HepG2 (cell line): ENCODE measurements around the gene PDZRN4.

Source experiments
- ATF2 ChIP-seq: sonication (generic); formaldehyde crosslinking; IDR thresholded peaks from 2 replicates; pipeline ENCODE4 v1.4.0; 2020; ENCODE audit warnings: missing genetic modification reagents
- DDIT3 ChIP-seq: sonication (generic); formaldehyde crosslinking; IDR thresholded peaks from 2 replicates; pipeline ENCODE4 v1.4.0; 2020; ENCODE audit warnings: mild to moderate bottlenecking, missing genetic modification reagents
- EZH2 ChIP-seq: conservative IDR thresholded peaks from 2 replicates; pipeline ENCODE4 v1.6.1; 2012; ENCODE audit warnings: mild to moderate bottlenecking, low read depth, low read length, moderate library complexity
- KDM5A ChIP-seq: fragments of 200-600 bp; sonication (generic); IDR thresholded peaks from 2 replicates; pipeline ENCODE4 v1.7.0; 2018; ENCODE audit warnings: antibody characterized with exemption, mild to moderate bottlenecking, low read length, borderline replicate concordance
- MYC ChIP-seq: sonication (generic); formaldehyde crosslinking; IDR thresholded peaks from 2 replicates; pipeline ENCODE4 v1.9.0; 2021; ENCODE audit warnings: missing genetic modification reagents, borderline replicate concordance
- PHF8 ChIP-seq: sonication (generic); formaldehyde crosslinking; IDR thresholded peaks from 2 replicates; pipeline ENCODE4 v1.5.0; 2020; ENCODE audit warnings: missing genetic modification reagents
- POLR2A ChIP-seq, 2 experiments: IDR thresholded peaks; 2 replicates each; pipeline ENCODE4 v1.6.1; 2011; ENCODE audit warnings: low read depth in 2 of 2, low read length in 2 of 2, mild to moderate bottlenecking in 1 of 2, moderate library complexity in 1 of 2; ENCODE audit not compliant: insufficient read depth in 1 of 2
- SOX6 ChIP-seq, 2 experiments: fragments of 450-650 bp in 1 of 2; sonication (generic) in 1 of 2; formaldehyde crosslinking in 1 of 2; IDR thresholded peaks; 2 replicates each; pipeline versions ENCODE4 v1.4.0 to v1.6.1; 2017 to 2020; ENCODE audit warnings: antibody characterized with exemption in 1 of 2, mild to moderate bottlenecking in 1 of 2, missing genetic modification reagents in 1 of 2
- TCF7L2 ChIP-seq: IDR thresholded peaks from 2 replicates; pipeline ENCODE4 v1.6.1; 2011; ENCODE audit warnings: mild to moderate bottlenecking, low read depth, low read length, moderate library complexity
- THAP9 ChIP-seq: sonication (generic); formaldehyde crosslinking; IDR thresholded peaks from 2 replicates; pipeline ENCODE4; 2020; ENCODE audit warnings: missing genetic modification reagents, mild to moderate bottlenecking, borderline replicate concordance
- ZNF749 ChIP-seq: sonication (generic); formaldehyde crosslinking; IDR thresholded peaks from 2 replicates; pipeline ENCODE4 v1.8.0; 2022; ENCODE audit warnings: mild to moderate bottlenecking, missing genetic modification reagents, moderate library complexity, borderline replicate concordance
- TF ChIP-seq, protein P1 (sequence below): IDR thresholded peaks from 2 replicates; pipeline ENCODE4 v1.6.1; 2016; ENCODE audit warnings: control low read depth
- TF ChIP-seq, protein P2 (sequence below): sonication (generic); formaldehyde crosslinking; IDR thresholded peaks from 2 replicates; pipeline ENCODE4 v1.5.0; 2020; ENCODE audit warnings: mild to moderate bottlenecking, missing genetic modification reagents, moderate library complexity
- TF ChIP-seq, protein P3 (sequence below): IDR thresholded peaks from 2 replicates; pipeline ENCODE4 v1.6.1; 2016; ENCODE audit warnings: low read depth, borderline replicate concordance

DNA sequence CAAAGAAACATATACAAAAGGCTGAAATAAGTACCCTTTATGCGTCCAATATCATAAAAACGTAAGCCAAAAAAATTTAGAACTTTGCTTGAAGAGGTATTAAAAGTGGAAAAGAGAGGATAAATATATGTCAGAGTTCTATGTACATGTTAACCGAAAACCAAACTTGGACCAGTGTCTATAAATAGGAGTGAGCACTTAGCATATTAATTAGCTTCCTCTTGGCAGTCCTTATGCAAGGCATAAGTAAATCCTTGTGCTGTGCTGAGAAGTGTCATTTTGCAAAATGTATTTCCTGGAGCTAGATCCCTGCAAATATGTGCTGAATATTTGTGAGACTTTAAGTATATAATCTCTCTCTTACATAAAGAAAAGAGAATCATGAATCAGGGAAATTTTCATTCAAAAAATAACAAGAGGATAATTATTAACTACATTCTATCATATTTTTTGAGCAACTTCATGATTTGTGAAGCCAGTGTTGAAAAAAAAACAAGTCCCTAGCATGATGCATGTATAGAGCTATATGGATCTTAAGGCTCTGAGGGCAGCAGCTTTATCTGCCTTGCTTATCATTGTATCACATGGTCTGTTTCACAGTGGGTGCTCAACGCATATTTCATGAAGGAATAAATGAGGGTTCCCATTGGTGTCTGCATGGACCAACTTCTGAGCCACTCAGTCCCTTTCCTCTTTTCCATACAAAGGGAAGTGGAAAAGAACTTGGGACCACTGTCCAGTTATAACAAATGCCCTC lies 326.1 kb downstream of the PDZRN4 start:
- TF ChIP-seq, protein P1, sequence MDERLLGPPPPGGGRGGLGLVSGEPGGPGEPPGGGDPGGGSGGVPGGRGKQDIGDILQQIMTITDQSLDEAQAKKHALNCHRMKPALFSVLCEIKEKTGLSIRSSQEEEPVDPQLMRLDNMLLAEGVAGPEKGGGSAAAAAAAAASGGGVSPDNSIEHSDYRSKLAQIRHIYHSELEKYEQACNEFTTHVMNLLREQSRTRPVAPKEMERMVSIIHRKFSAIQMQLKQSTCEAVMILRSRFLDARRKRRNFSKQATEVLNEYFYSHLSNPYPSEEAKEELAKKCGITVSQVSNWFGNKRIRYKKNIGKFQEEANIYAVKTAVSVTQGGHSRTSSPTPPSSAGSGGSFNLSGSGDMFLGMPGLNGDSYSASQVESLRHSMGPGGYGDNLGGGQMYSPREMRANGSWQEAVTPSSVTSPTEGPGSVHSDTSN (CRISPR knock-in tag), result no peak
- TF ChIP-seq DDIT3 (CRISPR knock-in tag) (no peak), MYC (CRISPR knock-in tag) (no peak), KDM5A (no peak), POLR2A (IDR thresholded peaks at IDR 0.05; ENCODE audit: insufficient read depth in 1 of 2, low read depth in 2 of 2, low read length in 2 of 2) (no peak), ZNF749 (no peak), TCF7L2 (no peak), PHF8 (CRISPR knock-in tag) (no peak), EZH2 (no peak), THAP9 (no peak), SOX6 (IDR thresholded peaks at IDR 0.05) (no peak), SOX6 (CRISPR knock-in tag; IDR thresholded peaks at IDR 0.05) (no peak), ATF2 (CRISPR knock-in tag) (no peak)
- TF ChIP-seq, protein P2, sequence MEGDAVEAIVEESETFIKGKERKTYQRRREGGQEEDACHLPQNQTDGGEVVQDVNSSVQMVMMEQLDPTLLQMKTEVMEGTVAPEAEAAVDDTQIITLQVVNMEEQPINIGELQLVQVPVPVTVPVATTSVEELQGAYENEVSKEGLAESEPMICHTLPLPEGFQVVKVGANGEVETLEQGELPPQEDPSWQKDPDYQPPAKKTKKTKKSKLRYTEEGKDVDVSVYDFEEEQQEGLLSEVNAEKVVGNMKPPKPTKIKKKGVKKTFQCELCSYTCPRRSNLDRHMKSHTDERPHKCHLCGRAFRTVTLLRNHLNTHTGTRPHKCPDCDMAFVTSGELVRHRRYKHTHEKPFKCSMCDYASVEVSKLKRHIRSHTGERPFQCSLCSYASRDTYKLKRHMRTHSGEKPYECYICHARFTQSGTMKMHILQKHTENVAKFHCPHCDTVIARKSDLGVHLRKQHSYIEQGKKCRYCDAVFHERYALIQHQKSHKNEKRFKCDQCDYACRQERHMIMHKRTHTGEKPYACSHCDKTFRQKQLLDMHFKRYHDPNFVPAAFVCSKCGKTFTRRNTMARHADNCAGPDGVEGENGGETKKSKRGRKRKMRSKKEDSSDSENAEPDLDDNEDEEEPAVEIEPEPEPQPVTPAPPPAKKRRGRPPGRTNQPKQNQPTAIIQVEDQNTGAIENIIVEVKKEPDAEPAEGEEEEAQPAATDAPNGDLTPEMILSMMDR (CRISPR knock-in tag), result no peak
- TF ChIP-seq, protein P3, sequence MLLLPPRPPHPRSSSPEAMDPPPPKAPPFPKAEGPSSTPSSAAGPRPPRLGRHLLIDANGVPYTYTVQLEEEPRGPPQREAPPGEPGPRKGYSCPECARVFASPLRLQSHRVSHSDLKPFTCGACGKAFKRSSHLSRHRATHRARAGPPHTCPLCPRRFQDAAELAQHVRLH, result no peak
